ENCODE results near the gene HMX1. TPM values are rescaled to one million over a fixed set of nuclear protein-coding genes. Genes with fewer than 3 reads are reported as not detected.

The HMX1 gene
- total RNA-seq, 1 donor from 2014 or later = not detected

DNA sequence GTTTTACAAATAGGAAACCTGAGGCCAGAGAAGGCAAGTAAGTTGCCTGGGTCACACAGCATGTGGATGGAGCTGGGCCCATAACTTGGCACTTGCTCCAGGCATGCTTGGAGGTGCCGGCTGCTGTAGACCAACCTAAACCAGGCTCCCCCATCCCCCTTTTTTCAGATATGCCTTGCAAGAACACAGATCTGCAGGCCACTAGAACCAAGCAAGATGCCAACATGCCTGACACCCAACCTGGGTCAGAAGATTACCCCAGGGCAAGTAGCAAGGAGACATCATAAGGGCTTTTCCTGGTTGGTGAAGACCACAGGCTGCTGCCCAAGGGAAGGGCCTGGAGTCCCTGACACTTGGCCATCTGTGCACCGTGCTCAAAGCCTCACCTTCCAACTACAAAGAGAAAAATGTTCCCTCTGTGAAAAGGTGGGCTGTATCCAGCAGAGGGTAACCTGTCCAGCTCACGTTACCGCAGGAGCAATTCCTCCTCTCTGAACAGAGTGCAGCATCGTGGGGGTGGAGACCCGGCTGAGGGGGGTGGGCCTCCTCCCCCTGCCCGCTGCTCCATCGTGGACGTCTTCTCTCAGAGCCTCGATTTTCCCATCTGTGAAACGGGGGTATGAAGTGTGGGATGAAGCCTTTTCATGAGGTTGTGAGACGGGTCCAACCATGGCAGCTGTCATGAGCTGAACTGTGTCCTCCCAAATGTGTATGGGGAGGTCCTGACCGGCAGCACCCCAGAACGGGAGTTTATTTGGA is 23.0 kb downstream of the HMX1 start:
- no peak overlapping the region for H3K4me3 ChIP-seq (ENCODE audit: low read depth, low read length)
- TF ChIP-seq, protein P1, sequence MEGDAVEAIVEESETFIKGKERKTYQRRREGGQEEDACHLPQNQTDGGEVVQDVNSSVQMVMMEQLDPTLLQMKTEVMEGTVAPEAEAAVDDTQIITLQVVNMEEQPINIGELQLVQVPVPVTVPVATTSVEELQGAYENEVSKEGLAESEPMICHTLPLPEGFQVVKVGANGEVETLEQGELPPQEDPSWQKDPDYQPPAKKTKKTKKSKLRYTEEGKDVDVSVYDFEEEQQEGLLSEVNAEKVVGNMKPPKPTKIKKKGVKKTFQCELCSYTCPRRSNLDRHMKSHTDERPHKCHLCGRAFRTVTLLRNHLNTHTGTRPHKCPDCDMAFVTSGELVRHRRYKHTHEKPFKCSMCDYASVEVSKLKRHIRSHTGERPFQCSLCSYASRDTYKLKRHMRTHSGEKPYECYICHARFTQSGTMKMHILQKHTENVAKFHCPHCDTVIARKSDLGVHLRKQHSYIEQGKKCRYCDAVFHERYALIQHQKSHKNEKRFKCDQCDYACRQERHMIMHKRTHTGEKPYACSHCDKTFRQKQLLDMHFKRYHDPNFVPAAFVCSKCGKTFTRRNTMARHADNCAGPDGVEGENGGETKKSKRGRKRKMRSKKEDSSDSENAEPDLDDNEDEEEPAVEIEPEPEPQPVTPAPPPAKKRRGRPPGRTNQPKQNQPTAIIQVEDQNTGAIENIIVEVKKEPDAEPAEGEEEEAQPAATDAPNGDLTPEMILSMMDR (conservative IDR thresholded peaks at IDR 0.05; ENCODE audit: low read depth, low read length) = no peak
- DNase-seq (ENCODE audit: low read depth) = no peak

DNA sequence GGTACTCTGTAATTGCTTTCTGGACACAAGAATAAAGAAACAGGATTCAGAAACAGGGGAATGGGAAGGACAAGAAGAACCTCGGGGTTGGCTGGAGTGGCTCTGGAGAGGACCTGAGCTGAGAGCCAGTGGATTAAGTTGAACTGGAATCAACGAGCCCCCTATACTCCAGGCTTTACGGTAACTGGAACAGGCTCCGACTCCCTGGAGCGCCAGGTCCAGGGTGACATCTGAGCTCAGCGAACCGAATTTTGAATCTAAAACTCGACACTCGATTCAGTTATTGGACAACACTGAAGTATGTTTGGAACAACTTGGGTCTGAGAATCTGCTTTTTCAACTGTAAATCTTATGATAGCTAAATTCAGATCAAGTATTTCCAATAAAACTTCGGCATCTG is 23.9 kb downstream of the HMX1 start:
- TF ChIP-seq, protein P1 (conservative IDR thresholded peaks at IDR 0.05; ENCODE audit: low read depth, low read length) = no peak
- H3K4me3 ChIP-seq (ENCODE audit: low read depth, low read length) = no peak overlapping the region
- DNase-seq (ENCODE audit: low read depth) = no peak

DNA sequence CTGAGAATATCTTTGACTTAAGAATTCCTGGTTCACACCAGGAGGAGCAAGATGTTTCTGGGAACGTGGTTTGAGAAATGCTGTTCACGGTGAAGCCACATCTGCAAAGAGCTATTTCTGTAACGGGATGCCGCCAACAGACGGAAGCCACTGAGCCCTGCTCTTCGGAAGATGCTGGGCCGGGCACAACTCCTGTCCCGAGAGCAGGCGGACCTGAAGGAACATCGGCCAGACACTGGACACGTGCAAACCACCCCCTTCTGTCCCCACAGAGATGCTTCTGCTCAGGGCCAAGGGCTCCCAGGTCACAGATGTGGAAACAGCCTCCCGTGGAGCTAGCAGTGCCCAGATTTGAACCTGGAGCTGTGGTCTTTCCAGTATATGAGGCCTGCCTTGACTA is 24.3 kb downstream of the HMX1 start:
- no peak for DNase-seq (ENCODE audit: low read depth)
- no peak overlapping the region for H3K4me3 ChIP-seq (ENCODE audit: low read depth, low read length)
- TF ChIP-seq, protein P1 (conservative IDR thresholded peaks at IDR 0.05; ENCODE audit: low read depth, low read length) = no peak

DNA sequence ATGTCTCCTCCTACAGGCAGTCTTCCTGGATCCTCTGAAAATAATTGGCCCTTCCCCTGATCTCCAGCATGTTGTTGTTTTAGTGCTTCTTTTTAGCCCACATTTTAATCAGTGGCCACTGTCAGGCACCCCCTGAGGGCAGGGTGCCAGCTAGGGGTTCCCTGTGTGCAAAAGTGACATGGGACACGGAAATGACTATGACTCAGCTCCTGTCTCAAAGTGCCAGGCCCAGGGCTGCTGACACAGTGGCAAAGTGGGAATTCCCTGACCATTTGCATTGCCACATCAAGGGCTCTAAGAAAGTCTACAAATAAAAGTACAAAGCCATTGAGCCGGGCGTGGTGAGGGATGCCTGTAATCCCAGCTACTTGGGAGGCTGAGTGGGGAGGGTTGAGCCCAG is 24.8 kb downstream of the HMX1 start:
- TF ChIP-seq, protein P1 (conservative IDR thresholded peaks at IDR 0.05; ENCODE audit: low read depth, low read length) = no peak
- no peak for DNase-seq (ENCODE audit: low read depth)
- H3K4me3 ChIP-seq (ENCODE audit: low read depth, low read length) = no peak overlapping the region

DNA sequence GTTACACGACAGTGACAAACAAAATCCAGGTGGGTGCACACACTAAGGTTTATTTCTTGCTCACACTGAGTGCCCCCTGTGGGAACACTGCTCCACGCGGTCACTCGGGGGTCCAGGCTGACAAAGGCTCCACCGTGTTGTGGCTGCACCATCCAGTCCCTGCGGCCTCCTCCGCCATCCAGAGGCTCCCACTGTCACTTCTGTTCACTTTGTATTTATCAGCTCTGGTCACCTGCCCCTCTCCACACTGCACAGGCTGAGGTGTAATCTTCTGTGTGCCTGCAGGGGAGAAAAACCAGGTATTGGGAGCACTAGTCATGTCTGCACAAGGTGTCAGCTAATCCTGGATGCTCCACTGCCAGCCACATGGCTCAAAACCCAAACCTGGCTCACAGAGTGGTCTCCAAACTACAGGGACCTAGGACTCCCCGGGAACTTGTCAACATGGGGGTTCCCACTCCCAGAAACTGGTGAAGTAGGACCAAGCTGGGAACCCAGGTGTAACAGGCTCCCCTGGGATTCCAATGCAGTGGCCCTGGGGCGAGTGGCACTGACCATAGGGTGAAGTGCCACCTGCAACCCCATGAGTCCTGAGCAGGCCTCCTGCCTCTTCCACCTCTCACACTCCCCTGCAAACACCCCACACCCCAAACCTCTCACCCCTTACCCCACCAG is 25.5 kb downstream of the HMX1 start:
- TF ChIP-seq, protein P1 (conservative IDR thresholded peaks at IDR 0.05; ENCODE audit: low read depth, low read length) = no peak
- no peak overlapping the region for H3K4me3 ChIP-seq (ENCODE audit: low read depth, low read length)
- DNase-seq (ENCODE audit: low read depth) = no peak

DNA sequence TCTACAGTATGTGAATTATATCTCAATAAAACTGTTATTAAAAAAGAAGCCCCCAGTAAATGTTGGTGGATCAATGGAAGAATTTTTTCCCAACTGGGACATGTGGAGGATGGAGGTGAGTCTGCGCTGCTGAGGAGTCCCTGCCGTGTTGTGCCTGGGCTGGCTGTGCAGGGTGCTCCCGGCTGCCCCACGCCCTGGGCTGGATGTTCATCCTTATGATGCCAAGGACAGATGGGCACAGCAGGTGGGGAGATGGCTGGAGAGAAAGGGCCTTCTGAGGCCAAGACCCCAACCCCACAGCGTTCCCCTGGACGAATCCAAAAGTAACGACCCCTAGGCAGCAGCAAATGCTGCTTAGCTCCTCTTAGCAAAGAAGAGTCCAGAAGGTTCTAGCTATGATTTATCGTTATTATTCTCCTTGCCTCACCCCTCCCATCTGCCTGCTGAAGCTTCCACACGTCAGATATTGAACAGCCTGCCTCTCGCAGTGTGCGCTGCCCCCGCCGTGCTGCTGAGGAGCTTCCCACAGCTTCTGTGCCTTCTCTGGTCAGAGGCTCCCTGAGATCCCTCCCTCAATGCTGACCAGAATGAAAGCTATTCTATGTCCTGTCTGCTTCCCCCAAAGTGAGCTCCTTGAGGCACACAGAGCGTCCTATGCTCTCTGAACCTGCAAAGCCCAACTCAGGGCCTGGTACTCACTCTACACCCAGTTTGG is 26.5 kb downstream of the HMX1 start:
- TF ChIP-seq, protein P1 (conservative IDR thresholded peaks at IDR 0.05; ENCODE audit: low read depth, low read length) = no peak
- no peak overlapping the region for H3K4me3 ChIP-seq (ENCODE audit: low read depth, low read length)
- DNase-seq (ENCODE audit: low read depth) = no peak

Data from epithelial cell of proximal tubule (primary cell).